Left kidney (tissue), 2 donors: Measurements from ENCODE around the gene SPNS3. TPM values are rescaled to one million over a fixed set of nuclear protein-coding genes. Genes with fewer than 3 reads are reported as not detected.

Experiments used
- DNase-seq: peaks from one replicate; pipeline ENCODE4 v3.0.0-alpha.2; 2013
- polyA plus RNA-seq: library from polyadenylated mRNA; unstranded; fragments of 120-200 nt; gene quantifications from one replicate; pipeline ENCODE4 v1.2.1, GENCODE V29; 2013; ENCODE audit not compliant: insufficient read length

The SPNS3 gene
- polyA plus RNA-seq, 1 donor = 3.4 TPM

DNA sequence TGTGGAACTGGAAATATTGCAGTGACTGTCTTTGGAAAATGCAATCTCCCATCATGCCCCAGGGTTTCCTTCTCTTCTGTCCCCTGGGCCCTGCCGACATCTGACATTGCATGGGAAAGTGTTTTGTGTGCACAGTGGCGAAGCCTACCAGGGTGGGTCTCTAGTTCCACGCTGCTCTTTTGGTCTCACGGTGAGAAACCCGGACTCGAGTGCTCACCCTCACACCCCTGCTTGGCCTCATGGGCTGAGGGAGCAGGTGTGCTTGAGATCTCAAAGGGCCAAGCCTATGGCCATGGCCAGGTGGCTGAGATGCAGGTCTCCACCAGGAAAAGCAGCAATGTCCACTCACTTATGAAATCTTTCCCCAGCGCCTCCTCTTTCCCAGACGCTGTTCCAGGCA is 32.0 kb downstream of the SPNS3 start:
- no peak for DNase-seq

DNA sequence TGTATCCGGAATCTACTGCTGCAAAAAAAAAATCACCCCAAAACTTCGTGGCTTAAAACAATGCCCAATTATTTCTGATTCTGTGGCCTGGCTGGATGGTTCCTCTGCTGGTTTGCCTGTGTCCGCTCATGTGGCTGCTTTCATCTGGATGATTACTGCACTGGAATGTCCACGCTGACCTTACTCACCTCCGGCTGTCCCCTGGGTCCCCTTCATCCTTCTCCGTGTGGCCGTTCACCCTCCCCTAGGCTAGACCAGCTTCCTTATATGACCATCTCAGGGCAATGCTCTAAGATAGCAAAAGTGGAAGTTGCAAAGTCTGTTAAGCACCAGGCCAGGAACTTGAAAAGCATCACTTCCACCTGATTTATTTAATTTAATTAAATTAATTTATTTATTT is 33.5 kb downstream of the SPNS3 start:
- DNase-seq = no peak

DNA sequence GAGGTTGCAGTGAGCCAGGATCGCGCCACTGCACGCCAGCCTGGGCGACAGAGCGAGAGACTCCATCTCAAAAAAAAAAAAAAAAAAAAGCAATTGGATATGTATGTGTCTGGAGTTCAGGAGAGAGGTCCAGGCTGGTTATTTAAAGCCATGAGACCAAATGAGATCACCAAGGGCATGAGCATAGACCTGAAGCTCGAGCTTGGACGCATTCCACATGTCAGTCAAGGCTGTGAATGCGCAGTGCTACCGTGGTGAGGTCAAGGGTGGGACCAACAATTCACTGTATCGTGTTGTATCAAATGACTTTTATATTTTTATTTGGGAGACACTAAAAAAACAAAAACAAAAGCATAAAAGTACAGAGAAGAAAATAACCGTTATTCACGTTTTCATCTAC is 35.8 kb downstream of the SPNS3 start:
- no peak for DNase-seq

- no peak for DNase-seq
Measured at GRCh38 chr17:4472286-4472685, 38.5 kb downstream of the SPNS3 start.

GRCh38 chr17:4474093-4474492 is 40.4 kb downstream of the SPNS3 start:
- DNase-seq = no peak

DNA sequence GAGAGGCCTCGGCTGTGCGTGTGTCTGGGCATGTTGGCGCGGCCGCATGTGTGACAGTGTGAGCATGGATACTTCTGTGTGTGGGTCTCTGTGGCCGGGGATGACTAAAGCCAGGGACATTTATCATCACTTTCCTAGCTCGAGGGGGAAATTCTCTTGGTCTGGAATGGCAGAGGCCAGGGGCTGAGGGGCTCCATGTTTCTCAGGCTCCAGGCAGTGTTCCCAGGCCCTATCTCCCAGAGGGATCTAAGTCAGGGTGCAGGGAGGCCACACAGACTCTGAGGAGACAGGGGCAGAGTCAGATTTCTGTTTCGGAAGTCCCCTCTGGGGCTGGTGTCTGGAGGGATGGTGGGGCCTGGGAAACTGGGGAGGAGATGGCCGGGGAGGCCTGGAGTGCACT is 41.3 kb downstream of the SPNS3 start:
- no peak for DNase-seq

DNA sequence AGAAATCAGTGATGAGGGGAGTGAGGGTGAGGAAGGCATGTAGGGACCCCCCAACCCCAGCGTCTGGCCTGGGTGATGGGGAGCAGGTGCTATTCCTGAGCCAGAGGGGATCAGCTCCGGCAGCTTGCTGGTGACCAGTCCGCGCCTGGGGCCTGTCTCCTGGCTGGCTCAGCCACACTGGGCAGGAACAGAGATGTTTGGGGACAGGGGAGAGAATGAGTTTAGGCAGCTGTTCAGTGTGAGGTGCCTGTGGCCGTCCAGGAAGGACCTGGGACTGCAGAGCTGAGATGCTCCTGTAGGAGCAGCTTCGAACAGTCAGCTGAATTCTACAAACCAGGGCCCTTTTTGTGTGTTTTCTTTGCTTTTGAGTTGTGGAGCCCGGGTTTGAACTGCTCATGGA is 41.7 kb downstream of the SPNS3 start:
- DNase-seq = no peak

DNA sequence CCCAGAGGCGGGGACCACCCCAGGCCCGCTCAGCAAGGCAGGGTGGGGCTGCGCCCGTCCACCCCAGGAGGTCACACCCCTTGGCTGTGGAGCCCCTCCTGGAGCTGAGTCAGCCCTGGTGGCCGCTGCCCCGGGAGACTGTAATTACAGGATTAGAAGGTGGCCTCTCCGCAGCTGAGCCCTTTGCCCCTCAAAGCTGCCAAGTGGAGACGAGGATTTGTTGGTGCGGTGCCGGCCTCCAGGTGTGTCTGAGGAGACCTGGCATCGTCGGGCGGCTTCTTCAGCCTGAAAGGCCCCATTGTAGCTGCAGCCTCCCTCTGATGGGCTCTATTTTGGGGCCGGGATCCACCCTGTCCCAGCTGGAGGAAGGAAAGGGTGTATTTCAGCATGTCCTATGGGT is 42.3 kb downstream of the SPNS3 start:
- no peak for DNase-seq

- DNase-seq = no peak
Measured at GRCh38 chr17:4476511-4477070, 42.9 kb downstream of the SPNS3 start.

DNA sequence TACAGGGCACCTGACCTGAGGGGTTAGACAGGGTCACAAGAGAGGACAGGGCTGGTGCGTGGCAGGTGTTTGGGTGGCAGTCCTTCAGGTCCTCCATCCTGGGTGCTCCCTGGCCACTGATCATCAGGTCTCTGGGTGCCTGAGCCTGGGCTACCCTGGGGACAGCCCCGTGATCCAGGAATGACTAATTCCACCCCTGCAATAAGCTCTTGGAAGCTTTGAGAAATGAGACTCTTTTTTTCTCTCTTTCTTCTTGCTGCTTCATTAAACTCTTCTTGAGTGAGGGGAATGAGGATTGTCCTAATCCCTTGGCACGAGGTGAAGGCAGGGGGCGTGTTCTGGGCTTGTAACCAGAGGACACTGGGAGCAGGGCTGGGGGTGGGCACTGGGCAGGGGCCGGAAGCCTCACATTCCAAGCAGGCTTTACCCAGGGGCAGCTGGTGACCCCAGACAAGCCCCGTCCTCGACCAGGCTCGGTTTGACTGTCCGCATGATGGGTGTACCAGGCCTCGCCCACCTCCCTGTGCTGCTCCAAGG is 43.6 kb downstream of the SPNS3 start:
- no peak for DNase-seq

- no peak for DNase-seq
Measured at GRCh38 chr17:4478318-4478830, 44.6 kb downstream of the SPNS3 start.

GRCh38 chr17:4479340-4479981 is 45.7 kb downstream of the SPNS3 start:
- no peak for DNase-seq

DNA sequence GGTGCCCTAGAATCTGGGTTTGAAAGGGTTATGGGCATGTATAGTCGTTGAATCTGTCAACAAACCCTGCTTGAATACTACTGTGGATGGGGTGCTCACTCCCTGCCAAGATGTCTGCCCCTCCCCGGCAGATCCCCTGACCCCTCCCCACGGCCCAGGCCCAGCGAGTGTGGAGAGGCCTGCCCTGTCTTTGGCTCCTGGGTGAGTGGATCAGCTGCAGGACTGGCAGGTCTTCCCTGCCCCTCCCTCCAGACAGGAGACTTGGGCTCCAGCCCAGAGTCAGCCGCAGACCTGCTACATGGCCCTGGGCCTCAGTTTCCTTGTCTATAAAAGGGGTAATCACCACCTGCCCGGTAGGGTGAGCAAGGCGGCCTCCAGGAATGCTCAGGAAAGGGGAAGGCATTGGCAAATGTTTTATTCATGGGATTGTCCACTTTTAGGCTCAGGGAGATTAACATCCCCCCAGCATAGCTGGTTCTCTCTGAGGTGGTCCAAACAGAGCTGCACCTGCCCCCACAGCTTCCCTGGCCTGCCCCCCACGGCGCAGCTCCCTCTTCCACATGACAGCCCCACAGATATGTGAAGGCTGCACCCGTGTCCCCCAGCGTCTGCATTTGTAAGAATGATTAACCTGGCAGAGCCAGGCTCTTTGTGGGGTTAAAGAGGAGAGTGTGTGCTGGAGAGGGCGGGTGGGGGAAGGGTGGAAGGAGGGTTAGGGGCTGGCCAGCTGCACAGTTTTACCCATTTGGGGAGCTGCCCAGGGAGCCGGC is 46.4 kb downstream of the SPNS3 start:
- no peak for DNase-seq

- DNase-seq = no peak
Measured at GRCh38 chr17:4480929-4481898, 47.5 kb downstream of the SPNS3 start.

DNA sequence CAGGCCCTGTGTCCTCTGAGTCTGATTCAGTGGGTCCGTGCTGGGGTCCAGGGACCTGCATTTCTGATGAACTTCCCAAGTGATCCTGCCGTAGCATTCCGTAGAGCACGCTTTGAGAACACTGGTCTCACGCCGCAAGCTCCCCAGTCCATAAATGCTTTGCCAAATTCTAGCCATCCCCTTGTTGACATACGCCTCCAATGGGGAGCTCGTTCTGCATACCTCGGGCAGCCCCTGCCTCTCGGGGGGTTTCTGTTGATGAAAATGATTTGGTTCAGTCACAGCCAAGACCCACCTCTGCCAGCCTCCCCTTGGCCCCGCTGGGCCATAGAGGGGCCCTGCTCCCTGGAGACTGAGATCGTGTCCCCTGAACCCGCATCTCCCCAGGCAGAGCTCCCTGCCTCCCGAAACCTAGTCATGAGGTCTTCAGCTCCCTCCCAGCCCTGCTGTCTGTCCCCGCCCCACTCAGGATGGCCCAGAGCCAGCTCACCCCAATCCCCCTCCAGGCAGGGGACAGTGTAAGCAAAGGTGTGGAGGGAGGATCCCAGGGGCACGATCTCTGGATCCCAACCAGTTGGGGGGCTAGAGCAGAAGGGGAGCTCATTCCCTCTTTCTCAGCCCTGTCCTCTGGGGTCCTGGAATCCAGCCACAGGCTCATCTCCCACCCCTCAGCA is 48.7 kb downstream of the SPNS3 start:
- no peak for DNase-seq

DNA sequence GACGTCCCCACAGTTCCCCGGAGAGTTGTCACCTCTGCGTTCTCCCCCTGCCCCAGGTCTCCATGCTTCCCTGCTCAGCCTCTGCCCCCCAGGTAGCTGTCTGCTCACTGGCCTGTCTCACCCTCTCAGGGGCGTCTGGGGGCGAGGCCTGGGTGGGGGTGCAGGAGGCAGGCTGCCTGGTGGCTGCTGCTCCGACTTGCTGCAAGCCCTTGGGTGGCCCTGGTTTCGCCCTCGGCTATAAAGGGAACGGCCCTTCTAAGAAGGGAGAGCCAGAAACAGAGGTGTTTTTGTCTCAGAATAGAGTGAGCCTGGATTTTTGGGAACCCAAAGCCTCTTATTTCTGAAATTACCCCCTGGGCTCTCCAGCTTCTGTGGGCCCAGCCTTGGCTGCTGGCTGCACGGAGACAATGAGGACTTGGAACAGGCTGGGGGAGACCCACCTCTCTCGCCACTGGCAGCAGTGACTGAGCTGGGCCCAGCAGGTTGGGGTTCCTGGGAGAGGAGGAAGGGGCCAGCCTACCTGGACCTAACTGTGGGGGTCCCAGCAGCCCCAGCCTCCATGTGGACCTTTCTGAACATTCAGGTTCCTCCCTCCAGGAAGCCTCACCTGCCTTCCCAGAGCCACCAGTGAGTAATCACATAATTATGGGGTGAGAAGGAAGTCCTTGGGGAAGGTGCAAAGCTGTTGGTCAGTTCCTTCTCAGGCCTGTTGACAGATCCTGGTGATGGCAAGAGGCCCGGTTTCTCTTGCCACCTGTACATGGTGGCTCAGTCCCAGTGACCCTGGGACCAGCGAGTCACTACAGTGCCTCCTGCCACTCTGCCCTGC is 49.5 kb downstream of the SPNS3 start:
- DNase-seq = no peak

GRCh38 chr17:4485676-4486646 is 52.2 kb downstream of the SPNS3 start:
- no peak for DNase-seq

GRCh38 chr17:4487296-4487695 is 53.6 kb downstream of the SPNS3 start:
- no peak for DNase-seq
